Duodenal mucosa (tissue), 2 donors: ENCODE data around the gene NOD1.

Experiments
- H3K27ac ChIP-seq: one replicate; pipeline ENCODE4 v1.7.0; 2013; ENCODE audit warnings: low read depth, low read length
- H3K27me3 ChIP-seq, 2 donors: one replicate each; pipeline ENCODE4 v1.7.0; 2013; ENCODE audit warnings: low read length in 2 of 2, control low read depth in 1 of 2; ENCODE audit not compliant: insufficient read depth in 2 of 2, control insufficient read depth in 1 of 2
- H3K36me3 ChIP-seq, 2 donors: one replicate each; pipeline ENCODE4 v1.7.0; 2013; ENCODE audit warnings: low read length in 2 of 2, control low read depth in 1 of 2; ENCODE audit not compliant: insufficient read depth in 2 of 2, control insufficient read depth in 1 of 2
- H3K4me1 ChIP-seq, 2 donors: one replicate each; pipeline ENCODE4 v1.7.0; 2013; ENCODE audit warnings: low read length in 2 of 2, control low read depth in 1 of 2; ENCODE audit not compliant: insufficient read depth in 2 of 2, control insufficient read depth in 1 of 2
- H3K4me3 ChIP-seq, 2 donors: one replicate each; pipeline ENCODE4 v1.7.0; 2013; ENCODE audit warnings: low read length in 2 of 2, low read depth in 1 of 2
- H3K9ac ChIP-seq, 2 donors: one replicate each; pipeline ENCODE4 v1.7.0; 2013; ENCODE audit warnings: low read length in 2 of 2, low read depth in 1 of 2
- H3K9me3 ChIP-seq, 2 donors: one replicate each; pipeline ENCODE4 v1.7.0; 2013; ENCODE audit warnings: low read length in 2 of 2, control low read depth in 1 of 2; ENCODE audit not compliant: control insufficient read depth in 1 of 2

Gene NOD1

DNA sequence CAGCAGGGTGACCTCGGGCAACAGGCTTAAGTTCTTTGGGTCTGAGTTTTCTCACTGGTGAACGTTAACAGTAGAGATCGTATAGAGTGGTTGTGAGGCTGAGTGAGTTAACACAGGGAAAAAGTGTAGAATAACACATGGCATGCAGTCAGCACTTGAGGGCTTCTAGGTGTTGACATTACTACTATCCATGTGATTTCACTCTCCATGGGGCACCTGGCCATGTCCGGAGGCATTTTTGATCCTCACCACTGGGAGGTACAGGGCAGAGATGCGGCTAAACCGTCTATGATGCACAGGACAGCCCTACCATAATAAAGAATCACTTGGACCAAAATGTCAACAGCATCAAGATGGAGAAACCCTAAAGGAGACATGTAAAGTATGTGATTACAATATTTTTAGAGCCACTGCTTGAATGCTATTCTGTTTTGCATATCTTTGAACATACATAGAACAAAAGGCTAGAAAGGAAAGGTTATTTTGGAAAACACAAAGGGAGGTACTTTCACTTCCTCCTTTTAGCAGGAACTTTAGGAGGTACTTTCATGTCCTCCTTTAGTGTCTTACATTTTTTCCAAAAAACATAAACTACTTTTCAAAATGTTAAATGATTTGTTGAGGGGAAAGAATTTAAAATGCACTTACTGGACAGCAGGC, 44.3 kb downstream of the NOD1 start:
- Histone ChIP-seq H3K9ac (no peak overlapping the region), H3K9me3 (no peaks in the 10 kb centered on the region), H3K4me1 (peaks cover 17 to 24% of the 10 kb centered on the region in 2 donors), H3K27me3 (no peaks in the 10 kb centered on the region), H3K36me3 (peaks cover 4 to 31% of the 10 kb centered on the region in 2 donors), H3K4me3 (no peak overlapping the region), H3K27ac (no peak overlapping the region)

DNA sequence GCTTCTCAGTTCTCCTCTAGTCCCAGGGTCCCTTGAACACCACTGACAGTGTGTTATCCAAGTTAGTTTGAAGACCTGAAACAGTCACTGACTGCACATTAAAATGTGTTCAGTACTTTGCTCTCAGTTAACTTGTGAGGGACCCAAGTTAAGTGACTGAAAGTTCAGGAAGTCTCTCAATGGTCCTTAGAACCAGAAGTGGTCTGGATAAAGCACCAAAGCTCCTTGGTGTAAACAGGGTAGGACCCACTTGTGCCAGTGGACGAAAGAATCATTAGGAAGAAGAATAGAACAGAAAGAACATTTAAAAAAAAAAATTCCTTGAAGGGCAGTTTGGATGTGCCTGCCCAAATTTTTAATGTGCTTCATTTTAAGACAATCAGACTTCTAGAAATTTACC, 45.1 kb downstream of the NOD1 start:
- Histone ChIP-seq H3K27me3 (no peaks in the 10 kb centered on the region), H3K27ac (no peak overlapping the region), H3K9me3 (no peaks in the 10 kb centered on the region), H3K36me3 (peaks cover 4 to 35% of the 10 kb centered on the region in 2 donors), H3K4me1 (peaks cover 17 to 24% of the 10 kb centered on the region in 2 donors), H3K4me3 (no peak overlapping the region), H3K9ac (no peak overlapping the region)

DNA sequence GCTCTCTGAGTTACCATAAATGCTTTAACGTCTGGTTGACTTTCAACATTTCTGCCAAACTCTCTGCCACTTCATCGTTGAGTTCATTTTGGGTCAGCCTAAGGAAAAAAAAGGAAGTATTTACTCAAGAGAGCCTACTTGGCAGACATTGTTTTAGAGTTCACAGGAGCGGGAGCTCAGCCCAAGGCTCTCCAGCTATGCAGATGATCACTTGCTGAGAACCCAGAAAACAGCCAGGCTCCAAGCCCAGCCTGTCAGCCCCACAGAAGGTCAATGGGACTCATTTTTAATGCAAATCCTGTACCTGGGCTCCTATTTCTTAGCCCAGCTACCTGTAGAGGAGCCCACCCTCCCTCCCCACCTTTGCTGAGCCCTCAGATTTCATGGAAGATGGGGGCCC, 45.5 kb downstream of the NOD1 start:
- H3K4me1 ChIP-seq: peaks cover 17 to 24% of the 10 kb centered on the region in 2 donors
- H3K36me3 ChIP-seq: peaks cover 4 to 34% of the 10 kb centered on the region in 2 donors
- H3K27me3 ChIP-seq: no peaks in the 10 kb centered on the region
- no peak overlapping the region for H3K4me3 ChIP-seq
- no peak overlapping the region for H3K27ac ChIP-seq
- H3K9me3 ChIP-seq: no peaks in the 10 kb centered on the region
- H3K9ac ChIP-seq: no peak overlapping the region

DNA sequence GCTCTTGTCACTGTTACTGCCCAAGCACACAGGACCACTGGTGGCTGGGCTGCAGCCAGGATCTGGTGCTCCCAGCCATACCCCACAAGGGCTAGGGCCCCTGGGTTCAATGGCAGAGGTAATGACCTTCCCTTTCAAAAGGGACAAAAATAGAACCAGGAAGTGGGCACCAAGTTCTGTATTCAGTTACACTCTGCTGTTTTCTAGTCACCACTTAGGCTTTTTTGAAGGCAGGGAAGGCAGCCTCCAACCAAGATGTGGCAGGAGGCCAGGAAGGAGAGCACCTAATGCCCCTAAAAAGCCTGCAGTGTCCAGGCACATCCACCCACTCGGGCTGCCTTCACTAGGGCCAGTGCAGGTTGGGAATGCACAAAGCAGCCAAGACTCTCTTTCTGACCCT, 47.8 kb downstream of the NOD1 start:
- no peak overlapping the region for H3K27ac ChIP-seq
- H3K4me1 ChIP-seq: peaks cover 17 to 19% of the 10 kb centered on the region in 2 donors
- H3K27me3 ChIP-seq: no peaks in the 10 kb centered on the region
- H3K36me3 ChIP-seq: peaks cover 0 to 23% of the 10 kb centered on the region in 2 donors
- no peak overlapping the region for H3K4me3 ChIP-seq
- H3K9me3 ChIP-seq: no peaks in the 10 kb centered on the region
- peak overlapping the region in 1 of 2 donors; percentile 5 for H3K9ac ChIP-seq

DNA sequence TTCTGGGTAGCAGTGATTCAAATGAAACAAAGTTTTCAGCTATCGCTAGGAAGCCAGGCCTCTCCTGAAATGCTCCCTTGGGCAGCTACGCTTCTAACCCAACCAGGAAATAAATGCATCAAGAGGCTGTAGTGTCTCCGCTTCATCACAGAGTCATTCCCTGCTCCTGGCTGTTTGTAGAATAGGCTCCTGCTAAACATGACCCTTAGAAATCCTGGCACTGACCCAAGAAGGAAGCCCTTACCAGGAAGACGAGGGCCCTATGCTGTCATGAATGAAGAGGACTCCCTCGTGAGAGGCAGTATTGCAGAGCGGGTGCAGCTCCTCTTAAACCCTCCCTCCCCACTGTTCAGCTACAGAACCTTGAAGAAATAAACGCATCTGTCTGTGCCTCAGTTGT, 48.3 kb downstream of the NOD1 start:
- Histone ChIP-seq H3K4me1 (peaks cover 17 to 19% of the 10 kb centered on the region in 2 donors), H3K4me3 (no peak overlapping the region), H3K27ac (no peak overlapping the region), H3K9me3 (no peaks in the 10 kb centered on the region), H3K36me3 (peaks cover 0 to 28% of the 10 kb centered on the region in 2 donors), H3K27me3 (no peaks in the 10 kb centered on the region), H3K9ac (no peak overlapping the region)

DNA sequence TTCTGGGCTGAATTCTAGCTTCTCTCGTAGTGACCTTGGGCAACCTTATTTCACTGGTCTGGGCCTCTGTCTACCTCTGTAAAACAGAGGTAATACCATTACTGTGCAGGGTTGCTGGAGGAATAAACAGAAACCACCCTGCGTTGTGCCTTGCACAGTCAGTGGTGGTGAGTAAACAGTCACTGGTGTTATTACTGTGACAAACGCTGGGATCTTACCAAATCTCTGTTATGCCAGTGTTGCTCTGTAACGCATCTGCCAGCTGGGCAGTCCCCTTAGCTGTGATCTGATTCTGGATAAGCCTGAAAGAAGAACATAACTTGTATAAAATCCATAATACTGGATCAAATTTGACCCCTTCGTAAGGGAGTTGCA, 49.4 kb downstream of the NOD1 start:
- Histone ChIP-seq H3K27me3 (no peaks in the 10 kb centered on the region), H3K9me3 (no peaks in the 10 kb centered on the region), H3K9ac (no peak overlapping the region), H3K4me3 (no peak overlapping the region), H3K4me1 (peaks cover 15 to 19% of the 10 kb centered on the region in 2 donors), H3K36me3 (peaks cover 0 to 30% of the 10 kb centered on the region in 2 donors), H3K27ac (peak overlapping the region; percentile 27)

DNA sequence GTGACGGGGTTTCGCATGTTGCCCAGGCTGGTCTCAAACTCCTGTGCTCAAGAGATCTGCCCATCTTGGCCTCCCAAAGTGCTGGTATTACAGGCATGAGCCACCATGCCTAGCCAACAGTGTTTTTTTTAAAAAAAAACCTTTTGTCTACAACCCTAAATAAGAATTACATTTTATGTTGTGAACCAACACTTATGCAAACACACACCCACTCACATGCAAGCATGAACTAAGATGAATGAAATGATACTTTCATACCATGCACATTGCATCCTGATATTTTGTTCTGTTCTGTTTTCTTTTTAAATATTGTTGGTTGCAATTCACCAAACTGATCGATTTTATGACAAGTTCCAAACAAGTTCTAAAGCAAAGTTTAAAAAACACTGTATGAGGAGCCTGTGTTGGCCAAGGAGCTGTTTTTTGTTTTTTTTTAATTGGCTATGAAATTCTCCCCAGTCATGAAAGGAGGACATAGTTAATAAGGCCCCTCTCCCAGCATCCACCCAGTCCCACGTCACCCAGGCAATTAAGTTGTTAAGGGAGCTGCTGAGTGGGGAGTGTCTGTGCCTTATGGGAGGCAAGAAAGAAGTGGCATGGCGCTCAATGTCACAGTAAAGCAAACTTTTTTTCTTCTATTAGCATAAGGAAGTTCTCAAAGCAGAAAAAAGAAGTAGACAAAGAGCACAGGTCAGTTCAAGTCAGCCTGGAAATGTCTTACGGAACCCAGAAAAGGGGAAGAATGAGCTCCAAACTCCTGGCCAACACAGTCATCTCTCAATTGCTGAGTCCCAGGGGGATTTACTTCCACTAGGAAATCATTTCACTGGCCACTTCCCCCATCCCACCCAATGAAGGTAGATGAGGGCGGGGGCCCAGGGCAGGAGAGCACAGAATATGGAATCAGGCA, 50.1 kb downstream of the NOD1 start:
- H3K4me3 ChIP-seq: no peak overlapping the region
- peaks cover 13 to 18% of the 10 kb centered on the region in 2 donors for H3K4me1 ChIP-seq
- no peak overlapping the region for H3K9ac ChIP-seq
- H3K27me3 ChIP-seq: no peaks in the 10 kb centered on the region
- no peaks in the 10 kb centered on the region for H3K9me3 ChIP-seq
- peak overlapping the region; percentile 27 for H3K27ac ChIP-seq
- peaks cover 0 to 29% of the 10 kb centered on the region in 2 donors for H3K36me3 ChIP-seq

DNA sequence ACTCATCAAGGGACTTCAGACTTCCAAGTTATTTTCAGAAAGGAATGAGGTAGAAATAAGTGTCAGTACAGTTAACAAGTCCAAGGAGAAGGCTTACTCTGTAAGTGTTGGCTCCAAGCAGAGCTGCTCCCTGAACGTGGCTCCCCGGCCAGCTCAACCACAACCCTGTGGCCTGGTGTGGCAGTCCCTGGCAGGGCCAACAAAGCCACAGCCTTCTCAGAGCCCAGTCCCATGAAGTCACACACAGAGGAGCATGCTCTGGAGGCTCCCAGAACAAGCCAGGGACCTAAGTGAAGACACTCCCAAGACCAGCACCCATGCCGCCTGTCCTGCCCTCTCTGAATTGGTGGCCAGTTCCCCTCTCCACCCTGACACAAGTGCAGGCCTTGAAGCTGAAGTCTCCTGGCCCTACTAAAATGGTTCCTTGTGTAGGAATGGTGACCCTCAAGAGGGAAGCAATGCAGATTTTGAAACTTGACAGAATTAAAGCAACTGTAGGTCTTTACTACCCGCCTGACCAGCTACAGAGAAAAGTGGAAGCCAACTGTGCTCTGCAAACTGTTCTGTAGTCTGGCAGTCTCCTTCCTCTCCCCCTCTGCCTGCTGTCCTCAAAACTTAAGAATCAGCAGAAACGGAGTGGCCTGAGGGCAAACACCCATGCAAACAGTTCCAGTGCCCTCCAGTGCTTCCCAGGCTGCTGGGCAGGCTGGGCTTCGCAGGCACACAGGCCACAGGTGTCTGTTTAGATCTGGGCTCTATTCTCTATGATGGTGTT, 51.1 kb downstream of the NOD1 start:
- H3K4me1 ChIP-seq: peaks cover 13 to 16% of the 10 kb centered on the region in 2 donors

DNA sequence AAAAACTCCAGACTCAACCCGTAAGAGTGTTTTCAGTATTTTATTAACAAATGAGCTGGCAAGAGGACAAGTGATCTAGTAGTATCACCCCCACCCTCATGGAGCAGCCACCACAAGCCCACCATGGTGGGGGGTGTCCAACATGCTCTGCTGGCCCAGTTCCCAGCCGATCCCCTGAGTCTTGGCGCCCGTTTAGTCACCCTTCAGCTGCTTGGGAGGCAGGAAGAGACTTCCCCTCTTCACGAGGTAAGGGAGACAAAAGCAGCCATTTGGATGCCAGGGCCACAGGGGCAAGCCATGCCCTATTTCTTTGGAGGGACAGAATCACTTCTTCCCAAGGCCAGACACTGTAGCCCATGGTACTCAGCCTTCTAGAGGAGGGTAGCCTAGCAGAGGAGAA, 54.1 kb downstream of the NOD1 start:
- Histone ChIP-seq H3K9me3 (no peaks in the 10 kb centered on the region), H3K27ac (no peak overlapping the region), H3K27me3 (no peaks in the 10 kb centered on the region), H3K36me3 (peaks cover 0 to 29% of the 10 kb centered on the region in 2 donors), H3K9ac (no peak overlapping the region), H3K4me1 (no peaks in the 10 kb centered on the region), H3K4me3 (no peak overlapping the region)

More for the DNA sequence above, 51.1 kb downstream of the NOD1 start:
- peaks cover 0 to 29% of the 10 kb centered on the region in 2 donors for H3K36me3 ChIP-seq
- no peak overlapping the region for H3K27ac ChIP-seq
- no peaks in the 10 kb centered on the region for H3K27me3 ChIP-seq
- H3K4me3 ChIP-seq: no peak overlapping the region
- H3K9ac ChIP-seq: no peak overlapping the region
- no peaks in the 10 kb centered on the region for H3K9me3 ChIP-seq
